ENCODE data around the gene TCP11L2.
A peak's percentile ranks its signal among the peaks of the same experiment; 100 is the strongest.
"Not testable (repeated sequence)": the region's sequence is repeated elsewhere in the genome, so short reads cannot be mapped to it uniquely, and the experiment has no call there.

Gene TCP11L2

DNA sequence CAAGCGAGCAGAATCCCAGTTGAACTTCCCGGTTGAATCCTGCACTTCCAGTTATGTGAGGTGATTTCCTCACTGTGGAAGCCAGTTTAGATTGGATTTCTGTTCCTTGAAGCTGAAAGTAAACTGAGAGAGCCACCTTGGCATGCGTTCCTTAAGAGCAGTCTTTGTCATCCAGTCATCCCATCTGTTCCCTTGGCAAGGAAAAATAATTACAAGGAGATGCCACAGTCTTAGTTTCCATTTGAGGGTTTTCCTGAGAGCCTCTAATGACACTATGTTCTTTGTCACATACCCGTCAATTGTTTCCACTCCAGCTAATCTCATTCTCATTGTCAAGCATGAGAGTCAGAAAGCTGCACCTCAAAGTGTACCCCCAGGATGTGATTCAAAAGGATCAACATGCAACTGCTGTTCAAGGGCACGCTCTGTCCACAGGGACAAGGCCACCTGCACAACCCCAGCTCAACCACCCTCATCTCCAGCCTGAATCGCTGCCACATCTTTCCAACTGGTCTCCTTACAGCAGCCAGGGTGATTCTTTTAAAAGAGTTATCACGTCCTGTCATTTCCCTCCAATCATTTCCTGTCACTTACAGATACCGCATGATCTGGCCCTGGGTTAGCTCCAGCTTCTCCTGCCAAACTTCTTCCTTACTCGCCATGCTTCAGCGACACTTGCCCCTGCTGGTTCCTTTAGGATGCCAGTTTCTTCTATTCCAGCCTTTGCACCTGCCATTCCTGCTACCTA lies 18.0 kb upstream of the TCP11L2 start:
- no peak for DNase-seq

GRCh38 chr12:106285982-106286381 lies 16.6 kb upstream of the TCP11L2 start:
- DNase-seq = no peak

DNA sequence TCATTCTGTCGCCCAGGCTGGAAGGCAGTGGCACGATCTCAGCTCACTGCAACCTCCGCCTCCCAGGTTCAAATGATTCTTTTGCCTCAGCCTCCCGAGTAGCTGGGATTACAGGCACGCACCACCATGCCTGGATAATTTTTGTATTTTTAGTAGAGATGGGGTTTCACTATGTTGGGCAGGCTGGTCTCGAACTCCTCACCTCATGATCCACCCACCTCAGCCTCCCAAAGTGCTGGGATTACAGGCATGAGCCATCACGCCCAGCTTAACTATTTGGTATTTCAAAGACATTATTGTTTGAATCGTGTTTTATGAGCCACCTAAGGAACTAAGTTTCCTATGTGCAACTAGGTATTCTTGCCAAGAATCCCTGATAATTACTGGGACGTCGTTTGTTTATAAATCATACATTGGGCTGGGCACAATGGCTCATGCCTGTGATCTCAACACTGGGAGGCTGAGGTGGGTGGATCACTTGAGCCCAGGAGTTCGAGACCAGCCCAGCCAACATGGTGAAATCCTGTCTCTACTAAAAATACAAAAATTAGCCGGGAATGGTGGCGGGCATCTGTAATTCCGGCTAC lies 15.9 kb upstream of the TCP11L2 start:
- DNase-seq = not testable (repeated sequence)

DNA sequence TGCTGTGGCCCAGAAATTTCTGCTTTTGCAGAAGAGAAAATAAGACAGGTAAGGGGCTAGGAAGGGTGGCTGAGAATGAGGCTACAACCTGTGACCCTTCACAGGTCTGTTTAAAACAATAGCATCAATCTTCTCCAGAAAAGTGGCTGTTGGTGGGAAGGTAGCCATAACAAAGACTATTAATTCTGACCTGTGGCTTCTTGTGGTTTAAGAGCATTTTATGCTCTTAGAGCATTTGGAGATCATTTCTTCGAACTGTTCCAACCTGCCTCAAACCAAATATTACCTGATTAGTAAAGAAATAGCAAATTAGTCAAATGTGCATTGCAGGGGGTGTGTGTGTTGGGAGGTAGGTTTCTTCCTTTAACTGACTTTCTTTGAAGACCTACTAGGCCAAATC lies 15.2 kb upstream of the TCP11L2 start:
- no peak for DNase-seq

DNA sequence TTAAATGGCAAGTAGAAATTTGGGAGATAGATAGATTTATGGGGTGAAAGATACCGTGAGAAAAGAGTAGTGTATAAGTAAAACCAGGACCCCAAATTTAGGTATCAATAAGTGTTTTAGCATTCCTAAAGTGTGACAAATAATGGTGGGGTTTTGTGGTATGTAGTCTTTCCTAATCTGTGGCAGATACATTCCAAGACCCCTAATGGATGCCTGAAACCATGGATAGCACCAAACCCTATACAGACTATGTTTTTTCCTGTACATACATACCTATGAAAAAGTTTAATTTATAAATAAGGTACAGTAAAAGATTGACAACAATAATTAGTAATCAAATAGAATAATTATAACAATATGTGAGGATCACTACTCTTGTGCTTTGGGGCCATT lies 14.4 kb upstream of the TCP11L2 start:
- no peak for DNase-seq

DNA sequence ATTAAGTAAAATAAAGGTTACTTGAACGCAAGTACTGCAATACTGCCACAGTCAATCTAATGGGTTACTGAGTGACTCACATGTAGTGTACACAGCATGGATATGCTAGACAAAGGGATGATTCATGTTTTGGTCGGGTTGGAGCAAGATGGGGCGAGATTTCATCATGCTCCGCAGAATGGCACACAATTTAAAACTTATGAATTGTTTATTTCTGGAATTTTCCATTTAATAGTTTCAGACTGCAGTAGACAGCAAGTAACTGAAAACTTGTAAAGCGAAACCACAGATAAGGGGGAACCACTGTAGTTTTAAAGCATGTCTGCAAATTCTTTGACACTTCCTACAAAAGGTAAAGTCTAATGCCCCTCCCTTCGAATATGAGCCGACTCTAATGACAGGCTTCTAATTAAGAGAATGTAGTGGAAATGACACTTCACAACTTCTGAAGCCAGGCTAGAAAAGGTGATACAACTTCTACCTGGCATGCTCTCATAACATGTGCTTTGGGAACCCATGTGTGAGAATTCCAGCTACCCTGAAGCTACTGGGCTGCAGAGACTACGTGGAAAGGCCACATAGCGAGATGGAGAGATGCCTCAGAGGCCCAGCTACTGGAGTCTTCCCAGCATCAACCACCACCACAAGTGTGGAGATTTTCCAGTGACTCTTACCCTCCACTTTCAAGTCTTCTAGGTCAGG lies 13.9 kb upstream of the TCP11L2 start:
- peak; percentile 20 for DNase-seq

DNA sequence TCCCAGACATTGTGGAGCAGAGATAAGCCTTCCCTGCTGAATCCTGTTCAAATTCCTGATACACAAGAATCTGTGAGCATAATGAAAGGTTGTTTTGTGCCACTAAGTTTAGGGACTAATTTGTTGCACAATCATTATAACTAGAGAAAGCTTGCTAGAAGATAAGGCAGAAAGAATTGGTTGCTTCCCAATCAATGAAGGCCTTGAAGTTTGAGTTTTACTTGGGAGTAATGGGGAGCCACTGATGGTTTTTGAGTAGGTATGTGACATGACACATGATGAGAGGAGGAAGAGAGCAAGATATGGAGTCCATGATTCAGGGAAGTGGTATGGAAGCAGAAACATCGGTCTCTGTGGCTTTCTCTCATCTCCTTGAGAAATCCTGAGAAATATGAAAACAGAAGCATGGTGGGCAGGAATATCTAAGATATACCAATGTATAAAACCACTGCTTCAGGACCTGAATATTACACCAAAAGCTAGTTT lies 13.3 kb upstream of the TCP11L2 start:
- no peak for DNase-seq

- no peak for DNase-seq
These were observed 11.9 kb upstream of the TCP11L2 start for GRCh38 chr12:106290666-106291065.

DNA sequence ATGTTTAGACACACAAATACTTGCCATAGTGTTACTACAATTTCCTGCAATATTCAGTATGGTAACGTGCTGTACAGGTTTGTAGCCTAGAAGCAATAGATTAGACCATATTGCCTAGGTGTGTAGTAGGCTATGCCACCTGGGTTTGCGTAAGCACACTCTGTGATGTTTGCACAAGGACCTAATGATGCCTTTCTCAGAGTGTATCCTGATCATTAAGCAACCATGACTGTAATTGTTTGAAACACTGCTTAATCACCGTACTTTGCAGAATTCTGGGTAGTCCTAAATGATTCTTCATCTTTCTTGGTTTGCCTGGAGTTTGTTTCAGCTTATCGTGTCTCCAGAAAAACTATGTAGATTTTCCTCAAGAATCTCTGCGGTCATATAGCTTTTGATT lies 11.2 kb upstream of the TCP11L2 start:
- no peak for DNase-seq

- no peak for DNase-seq
These were observed 10.2 kb upstream of the TCP11L2 start for GRCh38 chr12:106292339-106292738.

DNA sequence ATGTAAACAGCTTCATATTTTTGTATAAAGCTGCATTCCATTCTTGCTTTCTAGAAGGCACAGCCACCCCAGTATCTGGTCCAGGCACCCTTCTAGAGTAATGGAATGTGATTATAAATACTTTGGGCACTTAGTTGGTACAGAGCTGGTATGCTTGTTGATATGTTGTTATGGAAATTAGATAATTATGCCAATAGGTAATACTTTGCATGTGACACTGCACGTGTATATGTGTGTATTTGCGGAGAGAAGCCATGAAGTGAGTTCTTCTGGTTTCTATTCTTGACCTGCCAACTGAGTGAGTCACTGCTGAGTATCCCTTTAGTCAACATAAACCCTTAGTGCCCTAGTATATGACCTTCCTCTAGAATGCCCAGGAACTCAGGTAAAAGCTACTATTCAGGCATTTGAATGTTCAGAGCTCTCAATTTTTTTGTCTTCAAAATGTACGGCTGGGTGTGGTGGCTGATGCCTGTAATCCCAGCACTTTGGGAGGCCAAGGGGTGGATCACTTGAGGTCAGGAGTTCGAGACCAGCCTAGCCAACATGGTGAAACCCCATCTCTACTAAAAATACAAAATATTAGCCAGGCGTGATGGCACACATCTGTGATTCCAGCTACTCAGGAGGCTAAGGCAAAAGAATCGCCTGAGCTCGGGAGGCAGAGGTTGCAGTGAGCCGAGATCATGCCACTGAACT lies 6.2 kb upstream of the TCP11L2 start:
- no peak for DNase-seq

- no peak for DNase-seq
These were observed 5.5 kb upstream of the TCP11L2 start for GRCh38 chr12:106297075-106297474.

- DNase-seq = peak; percentile 38
These were observed 4.9 kb upstream of the TCP11L2 start for GRCh38 chr12:106297681-106298080.

GRCh38 chr12:106299202-106299774 lies 3.2 kb upstream of the TCP11L2 start:
- DNase-seq = no peak

GRCh38 chr12:106300761-106301160 lies 1.8 kb upstream of the TCP11L2 start:
- no peak for DNase-seq

DNA sequence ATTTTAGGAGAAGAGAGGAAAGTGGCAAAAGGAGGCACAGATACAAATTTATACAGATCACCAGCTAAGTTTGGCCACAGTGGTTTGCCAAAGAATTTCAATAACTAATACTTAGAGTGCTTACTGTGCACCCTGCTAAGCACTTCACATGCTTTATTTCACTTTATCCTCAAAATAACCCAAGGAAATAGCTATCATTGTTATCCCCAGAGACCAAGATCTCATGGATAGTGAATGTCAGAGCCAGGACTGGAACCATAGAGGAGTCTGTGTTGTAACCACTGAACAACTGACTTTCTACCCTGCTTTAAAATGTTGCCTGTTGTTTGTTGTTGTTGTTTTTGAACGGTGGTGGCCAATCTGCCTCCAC lies 1.3 kb upstream of the TCP11L2 start:
- DNase-seq = no peak

GRCh38 chr12:106301611-106302321 lies 767 bp upstream of the TCP11L2 start:
- DNase-seq = peak; percentile 78

- peak; percentile 96 for DNase-seq
These were observed 778 bp downstream of the TCP11L2 start for GRCh38 chr12:106303202-106303820.

GRCh38 chr12:106304001-106304421 lies 1.5 kb downstream of the TCP11L2 start:
- no peak for DNase-seq

DNA sequence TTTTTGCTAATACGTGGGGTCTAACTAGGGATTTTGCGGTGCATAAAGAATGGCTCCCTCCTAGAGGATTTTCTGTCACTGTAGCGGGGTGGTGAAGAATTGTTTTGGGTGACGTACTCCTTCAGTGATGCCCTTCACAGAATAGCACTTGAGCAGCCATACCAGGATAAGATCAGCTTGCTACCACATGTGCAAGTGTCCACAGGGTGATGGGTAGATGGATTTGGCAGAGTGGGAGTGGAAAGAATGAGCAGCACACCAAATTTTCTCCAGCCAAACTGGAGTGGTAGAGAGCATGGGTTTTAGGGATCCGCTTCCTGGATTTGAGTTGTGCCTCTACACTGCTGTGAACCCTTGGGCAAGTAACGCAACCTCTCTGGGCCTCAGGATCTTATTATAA lies 2.3 kb downstream of the TCP11L2 start:
- DNase-seq = no peak

GRCh38 chr12:106305376-106305775 lies 2.8 kb downstream of the TCP11L2 start:
- no peak for DNase-seq

- DNase-seq = no peak
These were observed 4.6 kb downstream of the TCP11L2 start for GRCh38 chr12:106307181-106307580.

Data from CD4-positive, alpha-beta T cell treated with Interleukin-17A for 4 hours (primary cell).